Gastroesophageal sphincter (tissue), 4 donors: Measurements from ENCODE around the gene NSUN2. TPM values are rescaled to one million over a fixed set of nuclear protein-coding genes. Genes with fewer than 3 reads are reported as not detected.

Experiments
- ATAC-seq: fragments of 150-250 bp; one replicate; pipeline ENCODE4 v1.9.1; 2016; ENCODE audit warnings: mild to moderate bottlenecking, moderate library complexity
- H3K27ac ChIP-seq, 4 donors: fragments of 200-600 bp; sonication (generic) in 3 of 4; 1 replicate in 3 of 4; 2 replicates in 1 of 4; pipeline ENCODE4 v1.5.1; 2016 to 2019
- H3K27me3 ChIP-seq: fragments of 200-600 bp; sonication (generic); one replicate; pipeline ENCODE4 v1.5.1; 2019
- H3K36me3 ChIP-seq, 2 donors: fragments of 200-600 bp; sonication (generic); one replicate each; pipeline ENCODE4 v1.5.1; 2019; ENCODE audit warnings: control low read depth in 1 of 2
- H3K4me1 ChIP-seq, 3 donors: fragments of 200-600 bp; sonication (generic); 1 replicate in 2 of 3; 2 replicates in 1 of 3; pipeline ENCODE4 v1.5.1; 2016 to 2019; ENCODE audit warnings: control low read depth in 2 of 3
- H3K4me3 ChIP-seq, 2 donors: fragments of 200-600 bp; sonication (generic); one replicate each; pipeline ENCODE4 v1.5.1; 2019; ENCODE audit warnings: mild to moderate bottlenecking in 1 of 2, moderate library complexity in 1 of 2
- H3K9me3 ChIP-seq, 3 donors: fragments of 200-600 bp; sonication (generic); one replicate each; pipeline ENCODE4 v1.5.1; 2017 to 2019; ENCODE audit warnings: control low read depth in 2 of 3
- CTCF ChIP-seq, 4 experiments: fragments of 200-600 bp in 2 of 4; fragments of 450-650 bp in 2 of 4; sonication (generic) in 1 of 4; IDR thresholded peaks; one replicate each; pipeline ENCODE4 v1.5.1; 2017 to 2019; ENCODE audit warnings: antibody characterized with exemption in 4 of 4, mild to moderate bottlenecking in 2 of 4, moderate library complexity in 2 of 4
- EP300 ChIP-seq: sonication (generic); formaldehyde crosslinking; IDR thresholded peaks from one replicate; pipeline ENCODE4 v1.6.1; 2017; ENCODE audit warnings: antibody characterized with exemption, mild to moderate bottlenecking
- POLR2A ChIP-seq, 2 donors: fragments of 450-650 bp; IDR thresholded peaks; one replicate each; pipeline ENCODE4 v1.6.1; 2017; ENCODE audit warnings: antibody characterized with exemption in 2 of 2, mild to moderate bottlenecking in 2 of 2, moderate library complexity in 1 of 2
- POLR2AphosphoS5 ChIP-seq: sonication (generic); formaldehyde crosslinking; IDR thresholded peaks from one replicate; pipeline ENCODE4 v1.6.1; 2017; ENCODE audit warnings: antibody characterized with exemption
- WGBS, 2 donors: methylation state at CpG; one replicate each; pipeline ENCODE4 v1.1.5; 2018; ENCODE audit warnings: low coverage in 1 of 2; 5-methylcytosine and 5-hydroxymethylcytosine counted together
- total RNA-seq, 4 donors: library from RNA; depleted of rRNA; stranded (reverse); fragments of >200 nt; gene quantifications; one replicate each; pipeline ENCODE4 v1.1.0, GENCODE V29; 2016

Gene NSUN2
- total RNA-seq, 4 donors from 2014 or later, result 34.0 to 50.3 (median 43.6) TPM

GRCh38 chr5:6604946-6605345 lies 27.9 kb downstream of the NSUN2 start:
- TF ChIP-seq POLR2A (IDR thresholded peaks at IDR 0.05) (no peak), CTCF (IDR thresholded peaks at IDR 0.05) (no peak)
- WGBS, 2 donors, result 80 to 84% methylated on average over 1 to 5 of the region's 12 CpGs
- H3K4me3 ChIP-seq, result no peak overlapping the region
- H3K4me1 ChIP-seq, result no peaks in the 10 kb centered on the region
- H3K27ac ChIP-seq, result no peak overlapping the region
- ATAC-seq, result no peak
- H3K36me3 ChIP-seq, result peaks cover 0 to 100% of the 10 kb centered on the region in 2 donors
- no peaks in the 10 kb centered on the region for H3K9me3 ChIP-seq
- no peaks in the 10 kb centered on the region for H3K27me3 ChIP-seq

- H3K36me3 ChIP-seq, result peaks cover 0 to 100% of the 10 kb centered on the region in 2 donors
- 61 to 100% methylated on average over 2 of the region's 6 CpGs for WGBS, 2 donors
Measured at GRCh38 chr5:6604341-6604740, 28.5 kb downstream of the NSUN2 start.

GRCh38 chr5:6603643-6604042 lies 29.2 kb downstream of the NSUN2 start:
- Histone ChIP-seq H3K27ac (no peak overlapping the region), H3K36me3 (peaks cover 0 to 100% of the 10 kb centered on the region in 2 donors), H3K27me3 (no peaks in the 10 kb centered on the region), H3K4me3 (no peak overlapping the region), H3K4me1 (peaks cover 0 to 1% (median 0%) of the 10 kb centered on the region in 3 donors), H3K9me3 (no peaks in the 10 kb centered on the region)
- TF ChIP-seq POLR2A (IDR thresholded peaks at IDR 0.05) (no peak), POLR2AphosphoS5 (no peak), CTCF (IDR thresholded peaks at IDR 0.05) (no peak), EP300 (no peak)
- ATAC-seq, result no peak
- 100% methylated on average over 1 of the region's 5 CpGs; no CpG with 5 or more reads in 1 of the 2 donors for WGBS, 2 donors

More at GRCh38 chr5:6604341-6604740, 28.5 kb downstream of the NSUN2 start:
- H3K27ac ChIP-seq, result no peak overlapping the region
- H3K4me1 ChIP-seq, result no peaks in the 10 kb centered on the region
- TF ChIP-seq POLR2A (IDR thresholded peaks at IDR 0.05), result no peak
- no peak for TF ChIP-seq CTCF (IDR thresholded peaks at IDR 0.05)
- no peak for TF ChIP-seq EP300
- no peak for TF ChIP-seq POLR2AphosphoS5
- no peak for ATAC-seq
- H3K4me3 ChIP-seq, result no peak overlapping the region
- H3K9me3 ChIP-seq, result no peaks in the 10 kb centered on the region
- H3K27me3 ChIP-seq, result no peaks in the 10 kb centered on the region

- no peak for ATAC-seq
- no peak for TF ChIP-seq EP300
- TF ChIP-seq POLR2A (IDR thresholded peaks at IDR 0.05), result no peak
- no peak for TF ChIP-seq CTCF (IDR thresholded peaks at IDR 0.05)
- TF ChIP-seq POLR2AphosphoS5, result no peak
- Histone ChIP-seq H3K4me3 (no peak overlapping the region), H3K27me3 (no peaks in the 10 kb centered on the region), H3K4me1 (peaks cover 0 to 13% (median 0%) of the 10 kb centered on the region in 3 donors), H3K36me3 (peaks cover 0 to 100% of the 10 kb centered on the region in 2 donors), H3K27ac (no peak overlapping the region), H3K9me3 (no peaks in the 10 kb centered on the region)
- 83 to 90% methylated on average over 2 to 6 of the region's 7 CpGs for WGBS, 2 donors
Measured at GRCh38 chr5:6602441-6602840, 30.4 kb downstream of the NSUN2 start.

- Histone ChIP-seq H3K36me3 (peaks cover 0 to 100% of the 10 kb centered on the region in 2 donors), H3K4me3 (no peak overlapping the region), H3K27me3 (no peaks in the 10 kb centered on the region), H3K4me1 (peaks cover 0 to 16% (median 0%) of the 10 kb centered on the region in 3 donors), H3K27ac (no peak overlapping the region), H3K9me3 (no peaks in the 10 kb centered on the region)
- 86% methylated on average over 6 of the region's 11 CpGs; no CpG with 5 or more reads in 1 of the 2 donors for WGBS, 2 donors
- TF ChIP-seq POLR2A (IDR thresholded peaks at IDR 0.05) (no peak), EP300 (no peak), CTCF (IDR thresholded peaks at IDR 0.05) (no peak)
- ATAC-seq, result no peak
Measured at GRCh38 chr5:6601816-6602215, 31.0 kb downstream of the NSUN2 start.
